A549 (cell line): Measurements from ENCODE around the gene YAF2. TPM values are rescaled to one million over a fixed set of nuclear protein-coding genes. Genes with fewer than 3 reads are reported as not detected.

Experiments used
- ATAC-seq, 2 experiments: fragments of 200-7000 bp in 1 of 2; fragments of >200 bp in 1 of 2; cut with Nextera tagmentation in 1 of 2; cut with Tn5 transposase in 1 of 2; 3 replicates each; pipeline versions ENCODE4 v1.8.0 to v1.9.1; 2018 to 2020; ENCODE audit warnings: mild to moderate bottlenecking in 1 of 2, moderate library complexity in 1 of 2
- CTCF ChIA-PET: fragments of 300-600 bp; sonication (Branson Sonifier 250); formaldehyde crosslinking; extraction: SDS; loops from one replicate; lab custom pipeline; 2021; ENCODE audit warnings: antibody characterized with exemption, inconsistent platforms; lab: Yijun Ruan, JAX
- POLR2A ChIA-PET: fragments of 350-600 bp; formaldehyde crosslinking; extraction: SDS; loops from one replicate; lab custom pipeline; 2021; ENCODE audit warnings: antibody characterized with exemption, inconsistent platforms; lab: Yijun Ruan, JAX
- DNase-seq, 2 experiments: peaks; one replicate each; pipeline versions ENCODE4 v3.0.0 to v3.0.0-alpha.2; 2011 to 2016; ENCODE audit warnings: low read depth in 1 of 2, low spot score in 1 of 2
- FAIRE-seq: peaks from 2 replicates; lab custom pipeline; 2011; peaks lifted over from hg19 to GRCh38; lab: Jason Lieb, UNC
- H3K27ac ChIP-seq, 2 experiments: fragments of >200 bp; sonication (Bioruptor Twin); formaldehyde crosslinking; 3 replicates each; pipeline ENCODE4 v1.5.1; 2016 to 2017
- H3K4me1 ChIP-seq: fragments of >200 bp; sonication (Bioruptor Twin); formaldehyde crosslinking; 3 replicates; pipeline ENCODE4 v1.6.1; 2016
- H3K4me2 ChIP-seq: fragments of >200 bp; sonication (Bioruptor Twin); formaldehyde crosslinking; 3 replicates; pipeline ENCODE4 v1.6.1; 2016
- H3K4me3 ChIP-seq: fragments of >200 bp; sonication (Bioruptor Twin); formaldehyde crosslinking; 3 replicates; pipeline ENCODE4 v1.5.1; 2016
- H3K9me3 ChIP-seq: fragments of >200 bp; sonication (Bioruptor Twin); formaldehyde crosslinking; 3 replicates; pipeline ENCODE4 v1.6.1; 2016
- ATOH8 ChIP-seq: fragments of 250-450 bp; sonication (Bioruptor Pico); IDR thresholded peaks from 2 replicates; pipeline ENCODE4 v1.5.0; 2020; ENCODE audit warnings: low read depth, mild to moderate bottlenecking, moderate library complexity
- CBX2 ChIP-seq: fragments of 200-600 bp; sonication (generic); IDR thresholded peaks from 2 replicates; pipeline ENCODE4 v1.6.1; 2016; ENCODE audit warnings: low read depth, mild to moderate bottlenecking, borderline replicate concordance
- CTCF ChIP-seq: fragments of >200 bp; sonication (Bioruptor Twin); formaldehyde crosslinking; IDR thresholded peaks from 3 replicates; pipeline ENCODE4 v1.5.1; 2016
- EHMT2 ChIP-seq: fragments of 200-600 bp; sonication (generic); IDR thresholded peaks from 2 replicates; pipeline ENCODE4 v1.6.1; 2016; ENCODE audit warnings: antibody characterized with exemption, low read depth, mild to moderate bottlenecking, moderate library complexity
- ELK1 ChIP-seq: fragments of 150-350 bp; IDR thresholded peaks from 2 replicates; pipeline ENCODE4 v1.6.1; 2014; ENCODE audit warnings: low read depth, mild to moderate bottlenecking, low read length
- HEYL ChIP-seq: fragments of 250-450 bp; sonication (Bioruptor Pico); IDR thresholded peaks from 2 replicates; pipeline ENCODE4 v1.8.0; 2021; ENCODE audit warnings: mild to moderate bottlenecking, moderate library complexity
- HMGXB4 ChIP-seq: fragments of 250-450 bp; sonication (Bioruptor Pico); IDR thresholded peaks from 2 replicates; pipeline ENCODE4 v1.5.0; 2021; ENCODE audit warnings: mild to moderate bottlenecking, moderate library complexity, borderline replicate concordance
- JUN ChIP-seq, 2 experiments: fragments of >200 bp; sonication (Bioruptor Twin); formaldehyde crosslinking; IDR thresholded peaks; 2 replicates in 1 of 2; 3 replicates in 1 of 2; pipeline ENCODE4 v1.6.1; 2016 to 2017
- NPAS2 ChIP-seq: fragments of 250-450 bp; sonication (Bioruptor Pico); IDR thresholded peaks from 2 replicates; pipeline ENCODE4 v1.8.0; 2022; ENCODE audit warnings: mild to moderate bottlenecking, moderate library complexity, borderline replicate concordance
- PHF8 ChIP-seq: fragments of 200-600 bp; sonication (generic); IDR thresholded peaks from 2 replicates; pipeline ENCODE4 v1.6.1; 2016; ENCODE audit warnings: low read depth, mild to moderate bottlenecking, antibody characterized with exemption, moderate library complexity, borderline replicate concordance
- REST ChIP-seq: fragments of 200-600 bp; sonication (generic); IDR thresholded peaks from 2 replicates; pipeline ENCODE4 v1.6.1; 2016; ENCODE audit warnings: antibody characterized with exemption, mild to moderate bottlenecking, moderate library complexity
- RFX5 ChIP-seq: fragments of 450-650 bp; IDR thresholded peaks from 2 replicates; pipeline ENCODE4 v1.7.1; 2014; ENCODE audit warnings: antibody characterized with exemption, mild to moderate bottlenecking, moderate library complexity
- WGBS: methylation state at CpG from one replicate; pipeline ENCODE4 v1.1.6; 2017; ENCODE audit errors: missing lambda C conversion rate; 5-methylcytosine and 5-hydroxymethylcytosine counted together
- polyA plus RNA-seq, 4 experiments: library from polyadenylated mRNA; depleted of rRNA in 3 of 4; stranded (reverse); fragments of >200 nt; fragmentation: RNase III in 1 of 4; extraction: RNeasy Plus Mini Kit Qiagen cat#74134 plus additional on column Dnase treatment in 1 of 4; gene quantifications; 2 replicates in 3 of 4; 3 replicates in 1 of 4; pipeline ENCODE4 v1.2.3, GENCODE V29; 2011 to 2017

YAF2 gene
- polyA plus RNA-seq, 2 of the 4 experiments (the other 2 are of a cell fraction) = 21.5 to 49.2 TPM

GRCh38 chr12:42196723-42197603, 41.1 kb downstream of the YAF2 start:
- no peak for FAIRE-seq

More at GRCh38 chr12:42196723-42197603, 41.1 kb downstream of the YAF2 start:
- ChIA-PET POLR2A (no interaction called here), CTCF (interaction anchor here (1.0 kb wide), 1 partner anchor 10 kb away, joined by 5 read pairs; no protein-coding TSS in a partner anchor)
- no peak for ATAC-seq
- H3K9me3 ChIP-seq = no peaks in the 10 kb centered on the region
- WGBS = 88% methylated on average over 7 of the region's 7 CpGs
- TF ChIP-seq RFX5 (no peak), ATOH8 (CRISPR knock-in tag) (no peak), REST (no peak), CBX2 (no peak), ELK1 (no peak), HEYL (no peak), CTCF (no peak), NPAS2 (CRISPR knock-in tag) (no peak), EHMT2 (no peak), PHF8 (no peak), JUN (IDR thresholded peaks at IDR 0.05) (no peak), HMGXB4 (CRISPR knock-in tag) (no peak)
- H3K4me1 ChIP-seq = peaks cover 12% of the 10 kb centered on the region
- H3K4me2 ChIP-seq = no peak overlapping the region
- DNase-seq = no peak
- H3K4me3 ChIP-seq = no peak overlapping the region
- no peak overlapping the region for H3K27ac ChIP-seq
